NT2/D1 (cell line): ENCODE results near the gene TMEM179.

Experiments
- DNase-seq: peaks from one replicate; pipeline ENCODE4 v3.0.0-alpha.2; 2011; ENCODE audit warnings: low read depth, low spot score
- H3K27me3 ChIP-seq: 2 replicates; pipeline ENCODE4 v1.6.0; 2011; ENCODE audit warnings: mild to moderate bottlenecking; ENCODE audit not compliant: insufficient read length, insufficient read depth
- H3K36me3 ChIP-seq: 2 replicates; pipeline ENCODE4 v1.6.1; 2011; ENCODE audit warnings: mild to moderate bottlenecking, low read length, mixed read lengths; ENCODE audit not compliant: insufficient read depth, insufficient read length
- H3K4me1 ChIP-seq: 2 replicates; pipeline ENCODE4 v1.5.1; 2011; ENCODE audit not compliant: insufficient read depth, insufficient read length
- H3K4me3 ChIP-seq: 2 replicates; pipeline ENCODE4 v1.5.1; 2011; ENCODE audit warnings: low read depth; ENCODE audit not compliant: insufficient read length
- H3K9ac ChIP-seq: 2 replicates; pipeline ENCODE4 v1.6.0; 2011; ENCODE audit warnings: low read depth; ENCODE audit not compliant: insufficient read length
- H3K9me3 ChIP-seq: 2 replicates; pipeline ENCODE4 v1.5.1; 2011; ENCODE audit warnings: mild to moderate bottlenecking, low read length; ENCODE audit not compliant: insufficient read depth
- SUZ12 ChIP-seq: IDR thresholded peaks from 2 replicates; pipeline ENCODE4 v1.6.1; 2011; ENCODE audit not compliant: insufficient read length, insufficient read depth; ENCODE audit errors: extremely low read depth
- YY1 ChIP-seq: IDR thresholded peaks from 2 replicates; pipeline ENCODE4 v1.6.1; 2011; ENCODE audit not compliant: insufficient read length, insufficient read depth
- ZNF274 ChIP-seq: IDR thresholded peaks from 2 replicates; pipeline ENCODE4 v1.6.1; 2011; ENCODE audit warnings: mild to moderate bottlenecking, low read depth, low read length

TMEM179 gene

GRCh38 chr14:104601786-104602185, 2.8 kb downstream of the TMEM179 start:
- no peaks in the 10 kb centered on the region for H3K36me3 ChIP-seq
- H3K4me3 ChIP-seq, result no peak overlapping the region
- no peaks in the 10 kb centered on the region for H3K9me3 ChIP-seq
- H3K9ac ChIP-seq, result no peak overlapping the region
- TF ChIP-seq SUZ12 (no peak), ZNF274 (no peak), YY1 (no peak)
- no peak for DNase-seq
- peaks cover 29% of the 10 kb centered on the region for H3K27me3 ChIP-seq
- H3K4me1 ChIP-seq, result peaks cover 6% of the 10 kb centered on the region

GRCh38 chr14:104600805-104601204, 3.8 kb downstream of the TMEM179 start:
- peaks cover 22% of the 10 kb centered on the region for H3K27me3 ChIP-seq
- H3K36me3 ChIP-seq, result no peaks in the 10 kb centered on the region
- no peak overlapping the region for H3K9ac ChIP-seq
- TF ChIP-seq SUZ12 (no peak), YY1 (no peak), ZNF274 (no peak)
- no peak for DNase-seq
- peaks cover 6% of the 10 kb centered on the region for H3K4me1 ChIP-seq
- no peaks in the 10 kb centered on the region for H3K9me3 ChIP-seq
- H3K4me3 ChIP-seq, result no peak overlapping the region

GRCh38 chr14:104600141-104600643, 4.4 kb downstream of the TMEM179 start:
- TF ChIP-seq YY1 (no peak), SUZ12 (no peak)

GRCh38 chr14:104599446-104599845, 5.1 kb downstream of the TMEM179 start:
- Histone ChIP-seq H3K27me3 (peaks cover 9% of the 10 kb centered on the region), H3K9ac (no peak overlapping the region), H3K4me1 (peaks cover 4% of the 10 kb centered on the region), H3K9me3 (no peaks in the 10 kb centered on the region), H3K36me3 (no peaks in the 10 kb centered on the region), H3K4me3 (no peak overlapping the region)
- no peak for DNase-seq
- TF ChIP-seq ZNF274 (no peak), SUZ12 (no peak), YY1 (no peak)

More at GRCh38 chr14:104600141-104600643, 4.4 kb downstream of the TMEM179 start:
- Histone ChIP-seq H3K4me1 (peaks cover 6% of the 10 kb centered on the region), H3K27me3 (peaks cover 16% of the 10 kb centered on the region), H3K36me3 (no peaks in the 10 kb centered on the region), H3K4me3 (no peak overlapping the region), H3K9ac (no peak overlapping the region), H3K9me3 (no peaks in the 10 kb centered on the region)
- DNase-seq, result no peak

- no peak for DNase-seq
- H3K27me3 ChIP-seq, result peaks cover 4% of the 10 kb centered on the region
- no peak overlapping the region for H3K4me3 ChIP-seq
- TF ChIP-seq YY1, result no peak
- no peak for TF ChIP-seq ZNF274
- no peak for TF ChIP-seq SUZ12
- H3K36me3 ChIP-seq, result no peaks in the 10 kb centered on the region
- H3K9me3 ChIP-seq, result no peaks in the 10 kb centered on the region
- H3K9ac ChIP-seq, result no peak overlapping the region
- H3K4me1 ChIP-seq, result peaks cover 1% of the 10 kb centered on the region
These were observed 5.7 kb downstream of the TMEM179 start for GRCh38 chr14:104598910-104599273.

GRCh38 chr14:104598039-104598909, 6.3 kb downstream of the TMEM179 start:
- Histone ChIP-seq H3K36me3 (no peaks in the 10 kb centered on the region), H3K4me3 (no peak overlapping the region), H3K9me3 (no peaks in the 10 kb centered on the region), H3K4me1 (peaks cover 5% of the 10 kb centered on the region), H3K27me3 (no peaks in the 10 kb centered on the region), H3K9ac (no peak overlapping the region)
- no peak for DNase-seq
- TF ChIP-seq SUZ12 (no peak), ZNF274 (no peak), YY1 (no peak)

GRCh38 chr14:104597576-104597975, 7.0 kb downstream of the TMEM179 start:
- no peak overlapping the region for H3K4me3 ChIP-seq
- TF ChIP-seq SUZ12, result no peak
- TF ChIP-seq ZNF274, result no peak
- peaks cover 5% of the 10 kb centered on the region for H3K4me1 ChIP-seq
- no peaks in the 10 kb centered on the region for H3K27me3 ChIP-seq
- no peaks in the 10 kb centered on the region for H3K9me3 ChIP-seq
- DNase-seq, result no peak
- H3K9ac ChIP-seq, result no peak overlapping the region
- no peaks in the 10 kb centered on the region for H3K36me3 ChIP-seq
